Kidney epithelial cell (primary cell): Measurements from ENCODE around the gene SPAAR. TPM values are rescaled to one million over a fixed set of nuclear protein-coding genes. Genes with fewer than 3 reads are reported as not detected.

ENCODE experiments used
- DNase-seq: peaks from one replicate; pipeline ENCODE4 v3.0.0-alpha.2; 2010; ENCODE audit warnings: low read depth
- H3K27me3 ChIP-seq: 2 replicates; pipeline ENCODE4 v1.6.0; 2011; ENCODE audit warnings: low read length; ENCODE audit not compliant: control insufficient read depth, insufficient read depth
- H3K36me3 ChIP-seq: 2 replicates; pipeline ENCODE4 v1.5.1; 2011; ENCODE audit warnings: low read length; ENCODE audit not compliant: control insufficient read depth, insufficient read depth
- H3K4me3 ChIP-seq: 2 replicates; pipeline ENCODE4 v1.5.1; 2011; ENCODE audit warnings: low read depth, mild to moderate bottlenecking, control low read depth, low read length
- CTCF ChIP-seq: IDR thresholded peaks from 2 replicates; pipeline ENCODE4 v1.5.1; 2011; ENCODE audit warnings: mild to moderate bottlenecking, moderate library complexity, low read length, control low read depth, inconsistent platforms; ENCODE audit not compliant: insufficient read depth, poor library complexity, severe bottlenecking
- total RNA-seq: library from RNA; depleted of rRNA; stranded (reverse); fragments of >200 nt; gene quantifications from 2 replicates; pipeline ENCODE4 v1.2.3, GENCODE V29; 2015

SPAAR gene
- total RNA-seq, 1 donor from 2014 or later, result not detected

GRCh38 chr9:35937227-35937626, 27.9 kb downstream of the SPAAR start:
- no peak for TF ChIP-seq CTCF
- Histone ChIP-seq H3K36me3 (no peaks in the 10 kb centered on the region), H3K27me3 (no peaks in the 10 kb centered on the region), H3K4me3 (no peak overlapping the region)
- no peak for DNase-seq

- H3K36me3 ChIP-seq, result no peaks in the 10 kb centered on the region
- no peak for DNase-seq
These were observed 29.4 kb downstream of the SPAAR start for GRCh38 chr9:35938474-35939356.

GRCh38 chr9:35939679-35940250, 30.5 kb downstream of the SPAAR start:
- no peak for DNase-seq
- H3K4me3 ChIP-seq, result no peak overlapping the region
- H3K27me3 ChIP-seq, result no peaks in the 10 kb centered on the region
- no peaks in the 10 kb centered on the region for H3K36me3 ChIP-seq
- no peak for TF ChIP-seq CTCF

More at GRCh38 chr9:35938474-35939356, 29.4 kb downstream of the SPAAR start:
- Histone ChIP-seq H3K27me3 (no peaks in the 10 kb centered on the region), H3K4me3 (no peak overlapping the region)
- no peak for TF ChIP-seq CTCF

GRCh38 chr9:35940458-35941407, 31.4 kb downstream of the SPAAR start:
- no peak for DNase-seq
- Histone ChIP-seq H3K4me3 (no peak overlapping the region), H3K36me3 (no peaks in the 10 kb centered on the region), H3K27me3 (no peaks in the 10 kb centered on the region)
- TF ChIP-seq CTCF, result no peak

- no peak for TF ChIP-seq CTCF
- Histone ChIP-seq H3K4me3 (no peak overlapping the region), H3K27me3 (no peaks in the 10 kb centered on the region), H3K36me3 (no peaks in the 10 kb centered on the region)
- DNase-seq, result no peak
These were observed 33.0 kb downstream of the SPAAR start for GRCh38 chr9:35942286-35942685.
